ENCODE measurements around the gene PPP1R9A. TPM values are rescaled to one million over a fixed set of nuclear protein-coding genes. Genes with fewer than 3 reads are reported as not detected.

Gene PPP1R9A
- polyA plus RNA-seq, 1 donor (not counting 4 experiments of a cell fraction or from before 2014, with no cell fraction given) = 0.01 TPM

- H3K36me3 ChIP-seq (ENCODE audit: control insufficient read depth in 2 of 2, extremely low read depth in 1 of 2, insufficient read depth in 2 of 2, low read length in 2 of 2) = no peaks in the 10 kb centered on the region
- no peak overlapping the region for H3K9ac ChIP-seq (ENCODE audit: control insufficient read depth, extremely low read depth, insufficient read depth, low read length)
- H3K27me3 ChIP-seq (ENCODE audit: control insufficient read depth, extremely low read depth, insufficient read depth, low read length) = no peaks in the 10 kb centered on the region
- H3K4me3 ChIP-seq (ENCODE audit: control insufficient read depth in 2 of 3, extremely low read depth in 1 of 3, insufficient read depth in 2 of 3, low read depth in 1 of 3, low read length in 3 of 3) = no peak overlapping the region
- H3K4me2 ChIP-seq (ENCODE audit: control insufficient read depth, extremely low read depth, insufficient read depth, low read depth, low read length) = no peak overlapping the region
- no peaks in the 10 kb centered on the region for H3K9me1 ChIP-seq (ENCODE audit: control insufficient read depth, extremely low read depth, insufficient read depth, low read length)
- DNase-seq (ENCODE audit: low read depth, low spot score) (no peak), FAIRE-seq (no peak)
- H4K20me1 ChIP-seq (ENCODE audit: control insufficient read depth, extremely low read depth, insufficient read depth, low read length) = no peaks in the 10 kb centered on the region
- dilution Hi-C loops (cut with MboI; ENCODE audit: extremely low pct_ligation_motif_present, low sequenced_read_pairs) = no loop called here
- no peaks in the 10 kb centered on the region for H3K4me1 ChIP-seq (ENCODE audit: control insufficient read depth, extremely low read depth, insufficient read depth, low read length)
- H2AFZ ChIP-seq (ENCODE audit: control insufficient read depth, low read length) = no peak overlapping the region
- no peaks in the 10 kb centered on the region for H3K79me2 ChIP-seq (ENCODE audit: control insufficient read depth, insufficient read depth, low read length)
- no peak for TF ChIP-seq EZH2 (IDR thresholded peaks at IDR 0.05; ENCODE audit: low read length)
- TF ChIP-seq CTCF (optimal IDR thresholded peaks at IDR 0.05 in 1 of 3, IDR thresholded peaks at IDR 0.05 in 1 of 3, conservative IDR thresholded peaks at IDR 0.05 in 1 of 3; ENCODE audit: extremely low read depth in 1 of 3, insufficient read depth in 2 of 3, low read length in 3 of 3) = no peak
- peaks cover 6% of the 10 kb centered on the region for H3K9me3 ChIP-seq (ENCODE audit: control insufficient read depth, low read depth, low read length)
- no peak overlapping the region for H3K27ac ChIP-seq (ENCODE audit: control insufficient read depth, insufficient read depth, low read length)
These were observed 32.2 kb upstream of the PPP1R9A start for GRCh38 chr7:94875201-94875600.

- no peaks in the 10 kb centered on the region for H3K4me1 ChIP-seq (ENCODE audit: control insufficient read depth, extremely low read depth, insufficient read depth, low read length)
- H3K79me2 ChIP-seq (ENCODE audit: control insufficient read depth, insufficient read depth, low read length) = no peaks in the 10 kb centered on the region
- H2AFZ ChIP-seq (ENCODE audit: control insufficient read depth, low read length) = no peak overlapping the region
- TF ChIP-seq CTCF (optimal IDR thresholded peaks at IDR 0.05 in 1 of 3, IDR thresholded peaks at IDR 0.05 in 1 of 3, conservative IDR thresholded peaks at IDR 0.05 in 1 of 3; ENCODE audit: extremely low read depth in 1 of 3, insufficient read depth in 2 of 3, low read length in 3 of 3) (no peak), EZH2 (IDR thresholded peaks at IDR 0.05; ENCODE audit: low read length) (no peak)
- DNase-seq (ENCODE audit: low read depth, low spot score) (no peak), FAIRE-seq (no peak)
- H3K9me1 ChIP-seq (ENCODE audit: control insufficient read depth, extremely low read depth, insufficient read depth, low read length) = no peaks in the 10 kb centered on the region
- H4K20me1 ChIP-seq (ENCODE audit: control insufficient read depth, extremely low read depth, insufficient read depth, low read length) = no peaks in the 10 kb centered on the region
- H3K4me2 ChIP-seq (ENCODE audit: control insufficient read depth, extremely low read depth, insufficient read depth, low read depth, low read length) = no peak overlapping the region
- no peak overlapping the region for H3K4me3 ChIP-seq (ENCODE audit: control insufficient read depth in 2 of 3, extremely low read depth in 1 of 3, insufficient read depth in 2 of 3, low read depth in 1 of 3, low read length in 3 of 3)
- H3K9me3 ChIP-seq (ENCODE audit: control insufficient read depth, low read depth, low read length) = peaks cover 6% of the 10 kb centered on the region
- H3K36me3 ChIP-seq (ENCODE audit: control insufficient read depth in 2 of 2, extremely low read depth in 1 of 2, insufficient read depth in 2 of 2, low read length in 2 of 2) = no peaks in the 10 kb centered on the region
- dilution Hi-C loops (cut with MboI; ENCODE audit: extremely low pct_ligation_motif_present, low sequenced_read_pairs) = no loop called here
- H3K9ac ChIP-seq (ENCODE audit: control insufficient read depth, extremely low read depth, insufficient read depth, low read length) = no peak overlapping the region
- H3K27me3 ChIP-seq (ENCODE audit: control insufficient read depth, extremely low read depth, insufficient read depth, low read length) = no peaks in the 10 kb centered on the region
- no peak overlapping the region for H3K27ac ChIP-seq (ENCODE audit: control insufficient read depth, insufficient read depth, low read length)
These were observed 29.4 kb upstream of the PPP1R9A start for GRCh38 chr7:94877731-94878670.

Measured in keratinocyte (primary cell).